Lung (tissue), 12 donors: ENCODE results near the gene CFAP61. TPM values are rescaled to one million over a fixed set of nuclear protein-coding genes. Genes with fewer than 3 reads are reported as not detected.

ENCODE experiments used
- ATAC-seq: fragments of 200-7000 bp; cut with Tn5 transposase; one replicate; pipeline ENCODE4 v1.9.1; 2020; ENCODE audit warnings: moderate number of reproducible peaks; ENCODE audit not compliant: insufficient read depth, low FRiP score
- DNase-seq, 3 donors: peaks; one replicate each; pipeline ENCODE4 v3.0.0-alpha.2; 2013 to 2017
- H3K27ac ChIP-seq, 2 donors: one replicate each; pipeline ENCODE4 v1.5.1; 2013; ENCODE audit warnings: mild to moderate bottlenecking in 2 of 2, moderate library complexity in 2 of 2, control low read depth in 1 of 2, inconsistent platforms in 1 of 2, low read depth in 1 of 2, low read length in 1 of 2
- H3K27me3 ChIP-seq, 3 donors: one replicate each; pipeline ENCODE4 v1.5.1; 2013; ENCODE audit warnings: low read length in 2 of 3; ENCODE audit not compliant: control insufficient read depth in 3 of 3, insufficient read depth in 3 of 3
- H3K36me3 ChIP-seq, 4 donors: one replicate each; pipeline ENCODE4 v1.5.1; 2013; ENCODE audit warnings: low read length in 4 of 4, mild to moderate bottlenecking in 1 of 4, moderate library complexity in 1 of 4; ENCODE audit not compliant: control insufficient read depth in 4 of 4, insufficient read depth in 4 of 4
- H3K4me1 ChIP-seq, 5 donors: one replicate each; pipeline ENCODE4 v1.5.1; 2013; ENCODE audit warnings: low read length in 5 of 5, mild to moderate bottlenecking in 2 of 5, moderate library complexity in 1 of 5; ENCODE audit not compliant: control insufficient read depth in 5 of 5, insufficient read depth in 5 of 5
- H3K4me3 ChIP-seq: one replicate; pipeline ENCODE4 v1.5.1; 2013; ENCODE audit warnings: mild to moderate bottlenecking, control low read depth, moderate library complexity
- H3K9ac ChIP-seq, 2 donors: one replicate each; pipeline ENCODE4 v1.5.1; 2013; ENCODE audit warnings: low read length in 2 of 2, control low read depth in 1 of 2; ENCODE audit not compliant: insufficient read depth in 1 of 2
- H3K9me3 ChIP-seq, 4 donors: one replicate each; pipeline ENCODE4 v1.5.1; 2013; ENCODE audit warnings: low read length in 3 of 4, mild to moderate bottlenecking in 1 of 4, moderate library complexity in 1 of 4; ENCODE audit not compliant: control insufficient read depth in 4 of 4, insufficient read depth in 3 of 4
- WGBS, 2 donors: extraction: QIAGEN DNeasy Blood & Tissue Kit; methylation state at CpG; one replicate each; pipeline ENCODE4 v1.1.7; 2013; 5-methylcytosine and 5-hydroxymethylcytosine counted together
- polyA plus RNA-seq, 2 donors: library from polyadenylated mRNA; stranded (reverse); fragments of 200-250 nt; gene quantifications; one replicate each; pipeline ENCODE4 v1.2.1, GENCODE V29; 2013
- total RNA-seq, 2 donors: library from RNA; depleted of rRNA in 1 of 2; stranded (reverse); fragments of >200 nt in 1 of 2; gene quantifications; one replicate each; pipeline ENCODE4 v1.2.1, GENCODE V29; 2014 to 2021
- TF ChIP-seq, protein P1 (sequence below): IDR thresholded peaks from 2 replicates; pipeline ENCODE4 v1.5.1; 2012; ENCODE audit warnings: mild to moderate bottlenecking; ENCODE audit errors: control extremely low read depth, extremely low read depth
- donor health status: control.
- donor health status: control.
- donor health status: Bipolar disorder and iron deficiency.
- donor health status: healthy.
- donor health status: DM: yes; HTN: yes; CAD: no.

CFAP61 gene
- total and polyA plus RNA-seq, 4 donors = 2.0 to 15.4 (median 6.5) TPM

DNA sequence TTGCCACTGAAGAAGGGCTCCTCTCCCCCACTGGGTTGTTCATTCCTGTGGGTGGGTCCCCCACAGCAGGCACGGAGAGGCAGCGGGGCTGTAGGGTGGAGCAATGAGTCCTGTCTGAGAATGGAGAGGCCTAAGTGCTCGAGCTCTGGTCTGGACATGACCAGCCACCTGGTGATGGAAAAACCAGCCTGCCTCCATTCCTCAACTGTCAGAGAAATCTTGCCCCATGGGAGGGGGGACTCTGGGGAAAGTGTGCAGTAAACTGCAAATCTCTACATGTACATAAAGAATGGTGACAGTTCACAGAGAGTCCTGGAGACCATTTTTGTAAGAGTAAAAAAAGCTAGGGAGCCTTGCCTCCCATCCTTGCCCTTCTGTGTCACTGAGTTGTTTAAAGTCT is 349.7 kb downstream of the CFAP61 start:
- TF ChIP-seq, protein P1, sequence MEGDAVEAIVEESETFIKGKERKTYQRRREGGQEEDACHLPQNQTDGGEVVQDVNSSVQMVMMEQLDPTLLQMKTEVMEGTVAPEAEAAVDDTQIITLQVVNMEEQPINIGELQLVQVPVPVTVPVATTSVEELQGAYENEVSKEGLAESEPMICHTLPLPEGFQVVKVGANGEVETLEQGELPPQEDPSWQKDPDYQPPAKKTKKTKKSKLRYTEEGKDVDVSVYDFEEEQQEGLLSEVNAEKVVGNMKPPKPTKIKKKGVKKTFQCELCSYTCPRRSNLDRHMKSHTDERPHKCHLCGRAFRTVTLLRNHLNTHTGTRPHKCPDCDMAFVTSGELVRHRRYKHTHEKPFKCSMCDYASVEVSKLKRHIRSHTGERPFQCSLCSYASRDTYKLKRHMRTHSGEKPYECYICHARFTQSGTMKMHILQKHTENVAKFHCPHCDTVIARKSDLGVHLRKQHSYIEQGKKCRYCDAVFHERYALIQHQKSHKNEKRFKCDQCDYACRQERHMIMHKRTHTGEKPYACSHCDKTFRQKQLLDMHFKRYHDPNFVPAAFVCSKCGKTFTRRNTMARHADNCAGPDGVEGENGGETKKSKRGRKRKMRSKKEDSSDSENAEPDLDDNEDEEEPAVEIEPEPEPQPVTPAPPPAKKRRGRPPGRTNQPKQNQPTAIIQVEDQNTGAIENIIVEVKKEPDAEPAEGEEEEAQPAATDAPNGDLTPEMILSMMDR = no peak
- Histone ChIP-seq H3K4me3 (no peak overlapping the region), H3K27me3 (no peaks in the 10 kb centered on the region), H3K4me1 (peaks cover 0 to 2% (median 0%) of the 10 kb centered on the region in 5 donors), H3K36me3 (peaks cover 0 to 29% (median 2%) of the 10 kb centered on the region in 4 donors), H3K9ac (no peak overlapping the region), H3K27ac (no peak overlapping the region), H3K9me3 (no peaks in the 10 kb centered on the region)
- DNase-seq = no peak
- ATAC-seq = no peak
- WGBS, 2 donors = 90 to 93% methylated on average over 3 of the region's 3 CpGs

DNA sequence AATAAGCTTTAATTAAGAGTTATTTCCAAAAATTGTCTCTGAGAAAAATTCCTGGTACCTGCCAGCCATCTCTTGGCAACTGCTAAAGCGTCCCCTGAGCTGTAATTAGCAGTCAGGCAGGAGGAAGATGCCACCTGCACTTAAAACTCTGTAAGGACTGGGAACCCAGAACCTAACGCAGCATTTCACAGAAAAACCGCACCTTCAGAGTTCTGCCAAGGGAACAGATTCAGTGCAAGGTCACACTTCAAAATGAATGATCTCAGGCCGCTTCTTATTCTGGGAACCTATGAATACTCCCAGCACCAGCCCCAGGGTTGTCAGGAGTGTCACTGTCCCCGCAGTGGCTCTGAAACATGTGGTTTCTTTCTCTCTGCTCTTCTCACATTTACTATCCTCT is 352.3 kb downstream of the CFAP61 start:
- H3K9ac ChIP-seq = no peak overlapping the region
- H3K27ac ChIP-seq = no peak overlapping the region
- DNase-seq (no peak), ATAC-seq (no peak)
- peaks cover 0 to 8% (median 5%) of the 10 kb centered on the region in 5 donors for H3K4me1 ChIP-seq
- WGBS, 2 donors = 96 to 97% methylated on average over 5 of the region's 5 CpGs
- no peaks in the 10 kb centered on the region for H3K27me3 ChIP-seq
- H3K4me3 ChIP-seq = no peak overlapping the region
- no peaks in the 10 kb centered on the region for H3K9me3 ChIP-seq
- peaks cover 0 to 26% (median under 1%) of the 10 kb centered on the region in 4 donors for H3K36me3 ChIP-seq
- TF ChIP-seq, protein P1 = no peak

DNA sequence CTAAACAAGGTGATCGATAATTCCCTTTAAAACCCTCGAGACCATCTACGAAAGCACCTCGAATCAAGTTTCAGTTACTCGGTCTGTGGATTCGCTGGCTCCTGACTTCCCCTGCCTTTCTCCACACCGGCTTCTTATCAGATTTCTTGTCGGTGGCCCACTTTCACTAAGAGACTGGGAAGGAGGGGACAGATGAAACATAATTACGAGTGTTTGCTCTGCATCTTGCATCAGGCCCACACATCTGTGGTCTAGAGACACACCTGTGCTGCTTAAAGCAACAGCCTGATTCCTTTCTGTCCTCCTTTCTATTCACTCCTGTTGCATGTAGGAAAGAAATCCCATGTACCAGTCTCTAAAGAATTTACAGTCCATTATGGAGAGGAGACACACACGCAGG is 353.3 kb downstream of the CFAP61 start:
- H3K36me3 ChIP-seq = peaks cover 0 to 24% (median 0%) of the 10 kb centered on the region in 4 donors
- no peak for ATAC-seq
- no peaks in the 10 kb centered on the region for H3K9me3 ChIP-seq

More for the DNA sequence above, 353.3 kb downstream of the CFAP61 start:
- Histone ChIP-seq H3K4me1 (peaks cover 0 to 9% (median 5%) of the 10 kb centered on the region in 5 donors), H3K27me3 (no peaks in the 10 kb centered on the region), H3K9ac (no peak overlapping the region), H3K27ac (no peak overlapping the region), H3K4me3 (no peak overlapping the region)
- DNase-seq = no peak
- TF ChIP-seq, protein P1 = no peak
- 76 to 83% methylated on average over 10 of the region's 10 CpGs for WGBS, 2 donors
